Stimulated activated CD4-positive, alpha-beta T cell treated with anti-CD3 and anti-CD28 coated beads, Interleukin-4, amount 100 ng/mL, for 1 hour (primary cell): ENCODE data around the gene PIH1D2.
"Not testable (repeated sequence)": the region's sequence is repeated elsewhere in the genome, so short reads cannot be mapped to it uniquely, and the experiment has no call there.

Source experiments
- DNase-seq: peaks from one replicate; pipeline ENCODE4 v3.0.0-alpha.2; 2020

The PIH1D2 gene

GRCh38 chr11:112050721-112051120, 23.1 kb downstream of the PIH1D2 start:
- no peak for DNase-seq

GRCh38 chr11:112049777-112050176, 24.0 kb downstream of the PIH1D2 start:
- DNase-seq, result no peak

GRCh38 chr11:112048256-112048655, 25.6 kb downstream of the PIH1D2 start:
- DNase-seq, result not testable (repeated sequence)

- not testable (repeated sequence) for DNase-seq
These were observed 27.2 kb downstream of the PIH1D2 start for GRCh38 chr11:112046647-112047046.

GRCh38 chr11:112044961-112045360, 28.9 kb downstream of the PIH1D2 start:
- DNase-seq, result no peak

GRCh38 chr11:112042961-112043304, 30.9 kb downstream of the PIH1D2 start:
- DNase-seq, result no peak

GRCh38 chr11:112042161-112042960, 31.5 kb downstream of the PIH1D2 start:
- no peak for DNase-seq

- DNase-seq, result no peak
These were observed 36.3 kb downstream of the PIH1D2 start for GRCh38 chr11:112037527-112037926.

GRCh38 chr11:112033902-112034301, 39.9 kb downstream of the PIH1D2 start:
- no peak for DNase-seq

GRCh38 chr11:112029460-112029859, 44.4 kb downstream of the PIH1D2 start:
- DNase-seq, result no peak

- DNase-seq, result not testable (repeated sequence)
These were observed 46.9 kb downstream of the PIH1D2 start for GRCh38 chr11:112026784-112027410.

- DNase-seq, result no peak
These were observed 48.1 kb downstream of the PIH1D2 start for GRCh38 chr11:112025707-112026106.

- peak; percentile 84 for DNase-seq
These were observed 48.8 kb downstream of the PIH1D2 start, which contains the start of gene DLAT for GRCh38 chr11:112024773-112025678. Gene DLAT, plus strand, starts transcription at chr11:112025408. Its CDS starts 65 bp downstream, at chr11:112025473.

- no peak for DNase-seq
These were observed 49.5 kb downstream of the PIH1D2 start for GRCh38 chr11:112024178-112024772.

- DNase-seq, result no peak
These were observed 50.7 kb downstream of the PIH1D2 start for GRCh38 chr11:112023104-112023503.

GRCh38 chr11:112019066-112019465, 54.8 kb downstream of the PIH1D2 start:
- DNase-seq, result no peak
